Suprapubic skin (tissue), 3 donors: ENCODE data around the gene HOXB2.

Source experiments
- CTCF ChIP-seq, 2 donors: fragments of 200-600 bp in 1 of 2; fragments of 450-650 bp in 1 of 2; sonication (generic) in 1 of 2; IDR thresholded peaks; one replicate each; pipeline ENCODE4 v1.5.1; 2016 to 2019; ENCODE audit warnings: antibody characterized with exemption in 2 of 2, mild to moderate bottlenecking in 1 of 2, moderate library complexity in 1 of 2
- EP300 ChIP-seq: sonication (generic); formaldehyde crosslinking; IDR thresholded peaks from one replicate; pipeline ENCODE4 v1.6.1; 2017; ENCODE audit warnings: antibody characterized with exemption
- POLR2A ChIP-seq, 2 donors: fragments of 450-650 bp; IDR thresholded peaks; one replicate each; pipeline ENCODE4 v1.6.1; 2017; ENCODE audit warnings: antibody characterized with exemption in 2 of 2, mild to moderate bottlenecking in 2 of 2, moderate library complexity in 2 of 2

- no peak for TF ChIP-seq CTCF (IDR thresholded peaks at IDR 0.05)
- TF ChIP-seq EP300, result no peak
- no peak for TF ChIP-seq POLR2A (IDR thresholded peaks at IDR 0.05)
These were observed 11.3 kb upstream of the HOXB2 start for GRCh38 chr17:48556229-48556575.
